Measurements from ENCODE around the gene CEBPG. TPM values are rescaled to one million over a fixed set of nuclear protein-coding genes. Genes with fewer than 3 reads are reported as not detected.

CEBPG gene
- total RNA-seq, 1 donor from 2014 or later, result 19.3 TPM

- no peak overlapping the region for H3K4me3 ChIP-seq (ENCODE audit: low read depth, low read length)
- DNase-seq (ENCODE audit: low read depth), result no peak
- TF ChIP-seq CTCF (conservative IDR thresholded peaks at IDR 0.05; ENCODE audit: low read depth, low read length), result no peak
These were observed 39.9 kb upstream of the CEBPG start for GRCh38 chr19:33333642-33334041.

GRCh38 chr19:33334271-33334670 is 39.2 kb upstream of the CEBPG start:
- TF ChIP-seq CTCF (conservative IDR thresholded peaks at IDR 0.05; ENCODE audit: low read depth, low read length), result no peak
- no peak for DNase-seq (ENCODE audit: low read depth)
- H3K4me3 ChIP-seq (ENCODE audit: low read depth, low read length), result no peak overlapping the region

- no peak for DNase-seq (ENCODE audit: low read depth)
- no peak overlapping the region for H3K4me3 ChIP-seq (ENCODE audit: low read depth, low read length)
- no peak for TF ChIP-seq CTCF (conservative IDR thresholded peaks at IDR 0.05; ENCODE audit: low read depth, low read length)
These were observed 38.1 kb upstream of the CEBPG start for GRCh38 chr19:33335446-33335845.

- DNase-seq (ENCODE audit: low read depth), result no peak
- no peak for TF ChIP-seq CTCF (conservative IDR thresholded peaks at IDR 0.05; ENCODE audit: low read depth, low read length)
- no peak overlapping the region for H3K4me3 ChIP-seq (ENCODE audit: low read depth, low read length)
These were observed 34.2 kb upstream of the CEBPG start for GRCh38 chr19:33339016-33339984.

- DNase-seq (ENCODE audit: low read depth), result no peak
- no peak overlapping the region for H3K4me3 ChIP-seq (ENCODE audit: low read depth, low read length)
- no peak for TF ChIP-seq CTCF (conservative IDR thresholded peaks at IDR 0.05; ENCODE audit: low read depth, low read length)
These were observed 32.5 kb upstream of the CEBPG start for GRCh38 chr19:33340991-33341390.

GRCh38 chr19:33343301-33343700 is 30.2 kb upstream of the CEBPG start:
- no peak for TF ChIP-seq CTCF (conservative IDR thresholded peaks at IDR 0.05; ENCODE audit: low read depth, low read length)
- no peak for DNase-seq (ENCODE audit: low read depth)
- H3K4me3 ChIP-seq (ENCODE audit: low read depth, low read length), result no peak overlapping the region

All from epithelial cell of proximal tubule (primary cell).